Sigmoid colon (tissue), 7 donors: Measurements from ENCODE around the gene FBLN1. TPM values are rescaled to one million over a fixed set of nuclear protein-coding genes. Genes with fewer than 3 reads are reported as not detected.

Experiments used
- DNase-seq: peaks from one replicate; pipeline ENCODE4 v3.0.0-alpha.2; 2019
- H3K27ac ChIP-seq, 4 donors: fragments of 200-600 bp; sonication (generic); one replicate each; pipeline ENCODE4 v1.5.1; 2016 to 2019; ENCODE audit warnings: mild to moderate bottlenecking in 1 of 4
- H3K27me3 ChIP-seq, 3 donors: fragments of 200-600 bp; sonication (generic); one replicate each; pipeline ENCODE4 v1.5.1; 2019; ENCODE audit warnings: mild to moderate bottlenecking in 1 of 3
- H3K36me3 ChIP-seq, 4 donors: fragments of 200-600 bp; sonication (generic); one replicate each; pipeline ENCODE4 v1.5.1; 2016 to 2019
- H3K4me1 ChIP-seq, 4 donors: fragments of 200-600 bp; sonication (generic); one replicate each; pipeline ENCODE4 v1.5.1; 2017 to 2019
- H3K4me3 ChIP-seq, 4 donors: fragments of 200-600 bp; sonication (generic); one replicate each; pipeline ENCODE4 v1.5.1; 2017 to 2019; ENCODE audit warnings: mild to moderate bottlenecking in 2 of 4, moderate library complexity in 1 of 4
- H3K9me3 ChIP-seq, 4 donors: fragments of 200-600 bp in 3 of 4; sonication (generic) in 3 of 4; one replicate each; pipeline versions ENCODE4 v1.5.1 to v1.6.1; 2013 to 2019
- EP300 ChIP-seq, 4 donors: sonication (generic); formaldehyde crosslinking; IDR thresholded peaks; one replicate each; pipeline ENCODE4 v1.6.1; 2017; ENCODE audit warnings: antibody characterized with exemption in 4 of 4
- POLR2A ChIP-seq, 2 donors: fragments of 450-650 bp; IDR thresholded peaks; one replicate each; pipeline ENCODE4 v1.6.1; 2016; ENCODE audit warnings: antibody characterized with exemption in 2 of 2, mild to moderate bottlenecking in 2 of 2, moderate library complexity in 2 of 2
- POLR2AphosphoS5 ChIP-seq, 4 donors: sonication (generic); formaldehyde crosslinking; IDR thresholded peaks; one replicate each; pipeline ENCODE4 v1.6.1; 2017; ENCODE audit warnings: antibody characterized with exemption in 4 of 4
- WGBS, 2 donors: extraction: QIAGEN DNeasy Blood & Tissue Kit; methylation state at CpG; one replicate each; pipeline ENCODE4 v1.1.7; 2013; 5-methylcytosine and 5-hydroxymethylcytosine counted together
- intact Hi-C: fragments of 100-400 bp; cut with DNase I; formaldehyde crosslinking; loops from one replicate; pipeline ENCODE4 v1.15.1; 2023
- polyA plus RNA-seq, 3 donors: library from polyadenylated mRNA; stranded (reverse); fragments of 200-250 nt; gene quantifications; one replicate each; pipeline ENCODE4 v1.2.3, GENCODE V29; 2013
- total RNA-seq, 4 donors: library from RNA; depleted of rRNA; stranded (reverse); fragments of >200 nt; gene quantifications; one replicate each; pipeline ENCODE4 v1.1.0, GENCODE V29; 2016
- TF ChIP-seq, protein P1 (sequence below), 4 experiments: fragments of 450-650 bp in 3 of 4; fragments of 200-600 bp in 1 of 4; IDR thresholded peaks; one replicate each; pipeline ENCODE4 v1.5.1; 2016 to 2019; ENCODE audit warnings: antibody characterized with exemption in 4 of 4, mild to moderate bottlenecking in 3 of 4, moderate library complexity in 2 of 4
- donor health status: healthy with polysubstance abuse.
- donor health status: Bipolar disorder and iron deficiency.
- donor health status: healthy.

FBLN1 gene
- total and polyA plus RNA-seq, 7 donors, result 9.0 to 230 (median 123) TPM

DNA sequence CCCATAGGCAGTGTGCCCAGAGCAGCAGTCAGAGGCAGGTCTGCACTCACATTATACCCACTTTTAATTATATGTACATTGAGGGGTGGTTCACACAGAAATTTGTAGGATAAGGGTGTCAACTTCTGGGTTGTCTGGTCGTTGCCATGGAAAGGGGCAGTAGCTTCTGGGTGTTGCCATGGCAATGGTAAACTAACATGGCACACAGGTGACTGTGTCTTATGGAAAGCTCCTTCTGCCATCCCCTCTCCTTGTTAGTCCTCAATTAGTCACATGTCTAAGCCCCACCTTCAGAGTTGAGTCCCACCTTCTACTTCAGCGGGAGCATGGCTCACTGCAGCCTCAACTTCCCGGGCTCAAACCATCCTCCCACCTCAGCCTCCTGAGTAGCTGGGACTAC lies 112.7 kb downstream of the FBLN1 start:
- Histone ChIP-seq H3K9me3 (no peaks in the 10 kb centered on the region), H3K27me3 (no peaks in the 10 kb centered on the region)

DNA sequence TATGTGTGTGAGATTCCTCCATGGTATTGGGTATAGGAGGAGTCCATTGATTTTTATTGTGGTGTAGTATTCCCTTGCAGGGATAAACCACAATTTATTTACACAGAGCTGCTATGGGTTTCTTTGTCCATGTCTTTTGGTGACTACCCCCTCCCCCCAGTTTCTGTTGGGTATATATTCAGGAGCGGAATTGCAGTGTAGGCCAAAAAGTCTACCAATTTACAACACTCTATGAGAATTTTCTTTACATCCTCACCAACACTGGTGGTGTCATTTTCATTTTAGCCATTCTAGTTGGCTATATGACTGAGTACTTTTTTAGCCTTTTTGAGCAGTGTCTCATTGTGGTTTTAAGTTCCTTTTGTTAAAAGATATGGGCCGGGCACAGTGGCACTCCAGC lies 113.7 kb downstream of the FBLN1 start:
- no peaks in the 10 kb centered on the region for H3K4me1 ChIP-seq
- intact Hi-C loops, result no loop called here
- H3K27me3 ChIP-seq, result no peaks in the 10 kb centered on the region
- 80 to 92% methylated on average over 2 of the region's 2 CpGs for WGBS, 2 donors
- H3K27ac ChIP-seq, result no peak overlapping the region
- DNase-seq, result no peak
- TF ChIP-seq, protein P1, sequence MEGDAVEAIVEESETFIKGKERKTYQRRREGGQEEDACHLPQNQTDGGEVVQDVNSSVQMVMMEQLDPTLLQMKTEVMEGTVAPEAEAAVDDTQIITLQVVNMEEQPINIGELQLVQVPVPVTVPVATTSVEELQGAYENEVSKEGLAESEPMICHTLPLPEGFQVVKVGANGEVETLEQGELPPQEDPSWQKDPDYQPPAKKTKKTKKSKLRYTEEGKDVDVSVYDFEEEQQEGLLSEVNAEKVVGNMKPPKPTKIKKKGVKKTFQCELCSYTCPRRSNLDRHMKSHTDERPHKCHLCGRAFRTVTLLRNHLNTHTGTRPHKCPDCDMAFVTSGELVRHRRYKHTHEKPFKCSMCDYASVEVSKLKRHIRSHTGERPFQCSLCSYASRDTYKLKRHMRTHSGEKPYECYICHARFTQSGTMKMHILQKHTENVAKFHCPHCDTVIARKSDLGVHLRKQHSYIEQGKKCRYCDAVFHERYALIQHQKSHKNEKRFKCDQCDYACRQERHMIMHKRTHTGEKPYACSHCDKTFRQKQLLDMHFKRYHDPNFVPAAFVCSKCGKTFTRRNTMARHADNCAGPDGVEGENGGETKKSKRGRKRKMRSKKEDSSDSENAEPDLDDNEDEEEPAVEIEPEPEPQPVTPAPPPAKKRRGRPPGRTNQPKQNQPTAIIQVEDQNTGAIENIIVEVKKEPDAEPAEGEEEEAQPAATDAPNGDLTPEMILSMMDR (IDR thresholded peaks at IDR 0.05), result no peak
- TF ChIP-seq POLR2AphosphoS5 (IDR thresholded peaks at IDR 0.05) (no peak), EP300 (IDR thresholded peaks at IDR 0.05) (no peak), POLR2A (IDR thresholded peaks at IDR 0.05) (no peak)
- no peak overlapping the region for H3K4me3 ChIP-seq
- no peaks in the 10 kb centered on the region for H3K36me3 ChIP-seq
- no peaks in the 10 kb centered on the region for H3K9me3 ChIP-seq

More for the DNA sequence above, 112.7 kb downstream of the FBLN1 start:
- intact Hi-C loops, result no loop called here
- DNase-seq, result no peak
- WGBS, 2 donors, result 56 to 88% methylated on average over 3 of the region's 3 CpGs
- Histone ChIP-seq H3K4me3 (no peak overlapping the region), H3K27ac (no peak overlapping the region), H3K4me1 (no peaks in the 10 kb centered on the region), H3K36me3 (no peaks in the 10 kb centered on the region)
- TF ChIP-seq POLR2AphosphoS5 (IDR thresholded peaks at IDR 0.05) (no peak), EP300 (IDR thresholded peaks at IDR 0.05) (no peak), POLR2A (IDR thresholded peaks at IDR 0.05) (no peak)
- TF ChIP-seq, protein P1 (IDR thresholded peaks at IDR 0.05), result no peak

DNA sequence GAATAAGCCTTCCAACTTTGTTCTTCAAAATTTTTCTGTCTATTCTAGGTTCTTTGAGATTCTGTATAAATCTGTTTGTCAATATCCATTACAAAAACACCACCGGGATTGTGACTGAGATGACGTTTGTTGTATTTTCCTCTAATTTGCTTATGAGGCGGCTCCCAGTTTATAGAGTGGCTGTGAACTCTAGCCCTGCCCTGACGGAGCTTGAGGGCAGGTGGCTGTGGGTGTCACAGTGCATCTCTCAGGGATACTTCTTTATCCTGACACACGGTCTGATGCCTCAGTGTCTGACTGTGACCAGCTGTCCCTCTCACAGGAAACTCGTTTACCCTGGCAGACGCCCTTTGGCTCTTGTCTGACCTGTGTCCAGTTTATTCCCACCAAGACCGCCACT lies 115.3 kb downstream of the FBLN1 start:
- H3K9me3 ChIP-seq, result no peaks in the 10 kb centered on the region
- 34 to 70% methylated on average over 8 of the region's 8 CpGs for WGBS, 2 donors

DNA sequence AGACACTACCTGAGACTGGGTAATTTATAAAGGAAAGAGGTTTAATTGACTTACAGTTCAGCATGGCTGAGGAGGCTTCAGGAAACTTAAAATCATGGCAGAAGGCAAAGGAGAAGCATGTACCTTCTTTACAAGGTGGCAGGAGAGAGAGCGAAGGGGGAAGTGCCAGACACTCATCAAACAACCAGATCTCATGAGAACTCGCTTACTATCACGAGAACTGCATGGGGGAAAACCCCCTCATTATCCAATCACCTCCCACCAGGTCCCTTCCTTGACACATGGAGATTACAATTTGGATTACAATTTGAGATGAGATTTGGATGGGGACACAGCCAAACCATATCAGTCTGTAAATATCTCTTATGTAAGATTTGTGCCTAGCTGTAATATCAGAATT lies 118.0 kb downstream of the FBLN1 start:
- no peak for DNase-seq
- Histone ChIP-seq H3K27me3 (no peaks in the 10 kb centered on the region), H3K4me1 (no peaks in the 10 kb centered on the region), H3K4me3 (no peak overlapping the region), H3K27ac (no peak overlapping the region), H3K36me3 (no peaks in the 10 kb centered on the region), H3K9me3 (no peaks in the 10 kb centered on the region)
- intact Hi-C loops, result no loop called here
- TF ChIP-seq EP300 (IDR thresholded peaks at IDR 0.05), result no peak
- TF ChIP-seq, protein P1 (IDR thresholded peaks at IDR 0.05), result no peak
- TF ChIP-seq POLR2A (IDR thresholded peaks at IDR 0.05), result no peak
- no peak for TF ChIP-seq POLR2AphosphoS5 (IDR thresholded peaks at IDR 0.05)
- 78 to 80% methylated on average over 3 of the region's 3 CpGs for WGBS, 2 donors

More for the DNA sequence above, 115.3 kb downstream of the FBLN1 start:
- Histone ChIP-seq H3K27ac (no peak overlapping the region), H3K27me3 (no peaks in the 10 kb centered on the region), H3K4me3 (no peak overlapping the region), H3K36me3 (no peaks in the 10 kb centered on the region), H3K4me1 (no peaks in the 10 kb centered on the region)
- TF ChIP-seq, protein P1 (IDR thresholded peaks at IDR 0.05), result no peak
- TF ChIP-seq EP300 (IDR thresholded peaks at IDR 0.05) (no peak), POLR2A (IDR thresholded peaks at IDR 0.05) (no peak), POLR2AphosphoS5 (IDR thresholded peaks at IDR 0.05) (no peak)
- no peak for DNase-seq
- intact Hi-C loops, result no loop called here
